Ramos (cell line): ENCODE data around the gene CIBAR2.

ENCODE experiments used
- in situ Hi-C: fragments of 300-500 bp; cut with MboI; formaldehyde crosslinking; loops from one replicate; pipeline ENCODE4 v1.14.3; 2022; ENCODE audit warnings: low sequenced_read_pairs; ENCODE audit not compliant: unreplicated experiment

The CIBAR2 gene

GRCh38 chr16:85048921-85049562 is 63.2 kb downstream of the CIBAR2 start:
- in situ Hi-C loops = no loop called here
